NCI-H524 treated with DMSO at 0.1 percent for 48 hours (cell line): ENCODE data around the gene GMNC.

Experiments
- DNase-seq: peaks from one replicate; lab custom pipeline; 2025; lab: John Stamatoyannopoulos, UW

The GMNC gene

DNA sequence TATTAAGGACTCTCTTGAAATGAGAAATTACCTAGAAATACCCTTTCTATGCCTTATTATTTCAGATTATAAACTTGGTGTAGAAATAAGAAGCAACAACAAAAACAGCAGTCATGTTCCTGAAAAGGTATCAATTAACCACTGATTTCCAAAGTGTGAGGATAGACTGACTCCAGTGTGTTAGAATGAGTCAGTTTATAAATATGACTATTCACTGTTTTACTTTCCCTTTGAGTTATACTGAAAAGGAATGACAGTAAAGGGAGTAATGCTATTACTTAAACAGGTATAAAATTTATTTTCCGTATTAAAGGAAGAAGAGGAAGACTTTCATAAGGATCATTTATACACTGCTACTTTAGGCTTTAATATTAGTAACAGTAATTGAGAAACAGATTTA, 12.9 kb downstream of the GMNC start:
- no peak for DNase-seq

DNA sequence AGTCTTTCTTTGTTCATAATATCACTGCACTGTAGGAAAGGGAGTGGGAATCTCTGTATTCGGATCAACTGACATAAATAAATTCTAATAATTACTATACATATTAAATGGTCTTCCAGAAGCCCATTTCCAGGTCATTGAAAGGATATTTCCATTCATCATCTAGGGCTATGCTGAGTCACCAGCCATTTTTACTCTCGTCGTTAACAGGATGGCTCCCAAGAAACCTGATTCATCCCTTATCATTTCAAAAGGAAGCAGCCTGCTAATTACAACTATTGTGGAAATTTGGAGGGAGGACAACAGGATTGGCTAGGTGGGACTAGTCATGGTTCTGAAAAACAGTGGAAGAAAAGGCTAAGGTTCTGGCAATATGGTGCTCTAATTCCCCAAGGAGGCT, 13.6 kb downstream of the GMNC start:
- DNase-seq, result no peak

DNA sequence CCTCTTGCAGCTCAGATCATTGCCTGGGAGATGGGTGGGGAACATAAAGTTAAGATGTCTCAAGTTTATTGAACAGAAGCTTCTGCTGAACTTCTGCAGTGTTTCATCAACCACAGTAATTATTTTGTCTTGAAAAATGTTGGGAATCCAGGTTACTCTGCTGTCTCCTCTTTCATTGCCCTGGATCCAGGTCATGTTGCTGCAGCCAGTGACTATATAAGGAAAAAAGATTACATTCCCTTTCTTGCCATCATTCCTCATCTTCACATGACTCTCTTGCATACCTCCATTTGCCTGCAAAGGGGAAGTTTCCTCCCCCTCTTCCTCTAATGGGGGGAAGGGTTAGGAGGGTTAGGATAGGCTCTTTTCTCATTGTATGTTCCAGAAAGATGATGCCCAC, 15.1 kb downstream of the GMNC start:
- no peak for DNase-seq

DNA sequence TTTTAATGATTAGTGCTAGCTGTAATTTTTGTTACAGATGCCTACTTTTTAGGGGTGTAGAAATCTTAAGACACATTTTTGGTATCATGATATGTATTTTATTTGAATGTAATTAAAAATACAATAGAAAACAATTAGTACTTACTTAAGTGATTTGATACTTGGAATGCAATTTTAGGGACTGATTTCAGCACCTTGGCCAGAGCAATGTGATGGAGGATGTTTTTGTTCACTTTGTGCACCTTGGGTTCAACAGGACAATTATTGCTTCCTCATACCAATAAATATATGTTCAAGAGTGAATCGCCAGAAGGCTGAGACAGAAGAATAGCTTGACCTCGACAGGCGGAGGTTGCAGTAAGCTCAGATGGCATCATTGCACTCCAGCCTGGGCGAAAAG, 22.3 kb downstream of the GMNC start:
- no peak for DNase-seq

DNA sequence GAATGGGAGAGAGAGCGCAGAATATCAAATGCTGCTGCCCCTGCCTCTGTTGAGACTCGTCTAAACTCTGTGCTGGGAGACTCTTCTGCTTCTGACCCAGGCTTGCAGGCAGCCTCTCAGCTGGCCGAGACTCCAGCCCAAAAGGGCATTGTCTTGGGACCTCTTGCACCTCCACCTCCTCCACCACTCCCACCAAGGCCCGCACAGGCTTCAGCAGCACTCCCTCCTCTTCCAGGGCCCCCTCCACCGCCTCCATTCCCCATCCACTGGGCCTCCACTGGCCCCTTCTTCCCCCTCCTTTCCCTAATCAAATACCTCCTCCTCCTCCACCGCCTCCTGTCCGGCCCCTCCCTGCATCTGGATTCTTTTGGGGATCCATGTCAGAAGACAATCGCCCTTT, 31.3 kb downstream of the GMNC start:
- DNase-seq, result no peak

- DNase-seq, result no peak
These were observed 32.5 kb downstream of the GMNC start for GRCh38 chr3:190830031-190830430.

- DNase-seq, result no peak
These were observed 36.5 kb downstream of the GMNC start for GRCh38 chr3:190826018-190826417.

GRCh38 chr3:190825386-190826016, 37.0 kb downstream of the GMNC start:
- no peak for DNase-seq

DNA sequence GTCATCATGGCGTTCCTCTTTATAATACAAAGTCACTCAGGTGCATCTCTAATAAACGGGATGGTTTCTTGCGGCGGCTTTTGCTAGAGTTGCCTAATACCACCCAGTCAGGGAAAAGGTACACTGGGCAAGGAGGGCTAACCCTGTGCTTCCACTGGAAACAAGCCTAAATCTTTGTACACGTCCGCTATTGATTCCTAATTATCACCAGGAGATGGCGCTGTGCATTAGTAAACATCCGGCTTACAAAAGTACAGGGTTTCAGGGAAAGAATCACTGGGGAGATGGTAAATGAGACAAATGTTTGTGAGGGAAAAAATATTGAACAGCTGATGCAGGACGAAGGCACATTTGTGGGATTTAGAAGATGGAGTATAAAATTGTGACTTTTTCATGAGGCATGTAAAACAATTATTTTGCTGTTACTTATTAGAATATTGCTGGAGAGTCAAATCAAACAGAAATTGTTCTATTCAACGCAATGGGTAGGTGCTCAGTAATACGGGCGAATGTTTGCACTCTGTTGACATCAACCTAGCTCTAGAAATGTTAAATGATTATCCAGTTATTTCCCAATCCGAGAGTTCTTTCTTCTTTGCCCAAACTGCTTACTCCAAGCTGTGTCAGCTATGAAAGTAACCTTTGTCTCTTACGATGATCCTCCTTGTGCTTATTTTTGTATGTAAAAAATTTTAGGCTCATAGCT, 50.6 kb downstream of the GMNC start:
- peak; percentile 11 for DNase-seq

DNA sequence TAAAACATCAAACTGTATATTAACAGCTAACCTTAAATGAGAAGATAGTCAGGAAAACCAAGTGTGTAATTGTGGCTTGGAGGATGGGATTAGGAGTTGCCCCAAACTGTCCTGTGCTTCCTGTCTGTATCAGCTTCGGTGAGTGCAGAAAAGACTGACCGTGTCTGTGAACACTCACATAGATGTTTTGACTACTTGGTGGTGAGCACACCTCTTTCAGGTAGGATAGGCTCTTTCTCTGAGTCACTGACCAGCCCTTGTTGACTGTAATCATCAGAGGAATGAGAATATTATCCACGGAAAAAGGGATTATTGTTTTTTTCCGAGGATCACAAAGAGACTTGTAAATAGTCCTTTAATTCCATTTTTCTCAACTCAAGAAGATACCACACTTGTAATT, 51.5 kb downstream of the GMNC start:
- no peak for DNase-seq

DNA sequence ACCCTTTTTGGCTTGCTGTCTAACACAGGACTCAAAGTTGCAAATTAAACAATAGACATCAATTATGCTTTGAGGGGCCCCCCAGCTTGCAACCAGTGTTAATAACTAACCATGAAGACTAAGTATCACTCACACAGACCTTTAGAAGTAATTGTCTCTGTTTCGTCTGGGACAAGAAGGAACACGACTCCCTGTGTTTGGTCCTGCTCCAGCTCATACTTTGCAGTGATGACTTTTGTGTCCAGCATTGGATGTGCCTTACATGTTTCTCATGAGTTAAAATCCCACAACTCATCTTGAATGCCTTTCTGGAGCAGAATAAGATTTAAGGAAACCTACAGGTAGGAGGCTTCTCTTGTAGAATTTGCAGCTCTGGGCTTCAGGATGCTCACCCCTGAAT, 53.1 kb downstream of the GMNC start:
- DNase-seq, result no peak

- no peak for DNase-seq
These were observed 54.6 kb downstream of the GMNC start for GRCh38 chr3:190807719-190808375.
